ENCODE results near the gene CACNA1A.

The CACNA1A gene

DNA sequence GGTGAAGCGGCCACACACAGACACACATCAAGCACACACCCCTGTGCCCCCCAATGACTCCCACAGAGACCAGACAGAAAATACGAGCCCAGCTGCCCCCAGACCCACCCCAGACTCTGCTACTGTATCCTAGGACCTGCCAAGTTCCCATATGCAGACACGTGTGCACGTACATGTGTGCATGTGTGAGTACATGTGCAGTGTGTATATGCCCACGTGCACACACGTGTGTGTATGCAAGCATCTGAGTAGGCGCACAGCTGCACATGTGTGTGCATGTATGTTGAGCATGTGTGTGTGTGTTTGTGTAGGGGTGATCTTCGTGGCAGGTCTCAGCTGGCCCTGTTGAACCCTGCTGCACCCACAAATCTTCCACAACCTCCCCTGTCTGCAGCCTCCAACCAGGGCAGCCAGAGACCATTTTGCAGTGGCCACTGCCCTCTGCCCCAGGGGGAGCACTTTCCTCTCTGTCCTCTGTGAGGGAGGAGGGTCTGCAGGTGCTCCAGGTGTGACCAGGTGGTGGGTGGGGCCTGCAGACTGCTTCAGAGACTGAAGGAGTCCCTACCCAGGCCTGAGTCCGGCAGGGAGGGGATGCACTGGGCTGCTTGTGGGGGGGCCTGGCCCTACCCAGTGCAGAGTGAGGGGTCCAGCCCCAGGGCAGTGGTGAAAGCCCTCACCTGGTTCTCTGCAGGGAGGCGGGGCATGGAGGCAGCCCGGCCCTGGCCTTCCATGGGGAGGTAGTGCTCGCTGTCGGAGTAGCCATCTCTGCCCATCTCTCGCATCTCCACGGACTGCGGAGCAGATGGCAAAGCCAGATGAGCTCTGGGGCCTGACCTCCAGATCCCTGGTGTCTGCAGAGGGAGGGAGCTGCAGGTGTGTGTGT is 294.6 kb downstream of the CACNA1A start:
- no peak for DNase-seq (ENCODE audit: low read depth)
- no peak overlapping the region for H3K4me3 ChIP-seq (ENCODE audit: low read length)
- TF ChIP-seq, protein P1, sequence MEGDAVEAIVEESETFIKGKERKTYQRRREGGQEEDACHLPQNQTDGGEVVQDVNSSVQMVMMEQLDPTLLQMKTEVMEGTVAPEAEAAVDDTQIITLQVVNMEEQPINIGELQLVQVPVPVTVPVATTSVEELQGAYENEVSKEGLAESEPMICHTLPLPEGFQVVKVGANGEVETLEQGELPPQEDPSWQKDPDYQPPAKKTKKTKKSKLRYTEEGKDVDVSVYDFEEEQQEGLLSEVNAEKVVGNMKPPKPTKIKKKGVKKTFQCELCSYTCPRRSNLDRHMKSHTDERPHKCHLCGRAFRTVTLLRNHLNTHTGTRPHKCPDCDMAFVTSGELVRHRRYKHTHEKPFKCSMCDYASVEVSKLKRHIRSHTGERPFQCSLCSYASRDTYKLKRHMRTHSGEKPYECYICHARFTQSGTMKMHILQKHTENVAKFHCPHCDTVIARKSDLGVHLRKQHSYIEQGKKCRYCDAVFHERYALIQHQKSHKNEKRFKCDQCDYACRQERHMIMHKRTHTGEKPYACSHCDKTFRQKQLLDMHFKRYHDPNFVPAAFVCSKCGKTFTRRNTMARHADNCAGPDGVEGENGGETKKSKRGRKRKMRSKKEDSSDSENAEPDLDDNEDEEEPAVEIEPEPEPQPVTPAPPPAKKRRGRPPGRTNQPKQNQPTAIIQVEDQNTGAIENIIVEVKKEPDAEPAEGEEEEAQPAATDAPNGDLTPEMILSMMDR (conservative IDR thresholded peaks at IDR 0.05; ENCODE audit: low read depth, low read length), result no peak

DNA sequence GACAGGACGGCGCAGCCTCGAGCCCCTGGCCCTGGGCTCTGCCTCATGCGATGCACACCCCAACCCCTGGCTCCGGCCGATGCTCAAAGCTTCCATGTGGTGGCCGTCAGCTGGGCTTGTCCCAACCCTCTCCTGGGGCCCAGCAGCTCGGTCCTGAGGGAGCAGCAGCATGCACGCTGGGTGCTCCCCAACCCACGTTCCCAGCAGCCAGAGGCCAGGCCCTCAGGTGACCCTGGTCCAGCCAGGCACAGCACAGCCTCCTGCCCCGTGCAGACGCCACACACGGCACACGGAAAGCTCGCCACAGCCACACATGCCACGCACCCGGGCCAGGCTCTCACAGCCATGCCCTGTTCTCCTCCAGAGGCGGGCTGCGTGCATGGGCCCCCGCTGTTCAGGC is 295.3 kb downstream of the CACNA1A start:
- no peak overlapping the region for H3K4me3 ChIP-seq (ENCODE audit: low read length)
- no peak for DNase-seq (ENCODE audit: low read depth)
- TF ChIP-seq, protein P1 (conservative IDR thresholded peaks at IDR 0.05; ENCODE audit: low read depth, low read length), result no peak

DNA sequence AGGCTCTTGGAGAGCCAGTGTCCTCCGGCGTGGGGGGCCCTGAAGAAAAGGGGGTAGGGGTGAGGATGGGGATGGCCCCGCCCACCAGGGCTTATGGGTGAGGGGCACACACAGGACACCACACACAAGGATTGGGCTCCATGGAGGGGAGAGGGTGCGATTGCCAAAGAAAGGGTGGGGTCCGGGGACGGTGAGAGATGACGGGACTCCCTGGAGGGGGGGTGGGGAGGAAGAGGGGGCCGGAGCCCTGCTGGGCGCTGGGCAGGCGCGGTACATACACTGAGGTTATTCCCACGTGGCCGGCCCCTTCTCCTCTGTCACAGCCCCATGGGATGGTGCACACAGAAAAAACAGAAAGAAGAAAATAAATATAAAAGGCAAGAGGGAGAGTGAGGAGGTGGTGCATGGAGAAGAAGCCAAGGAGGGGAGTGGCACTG is 295.9 kb downstream of the CACNA1A start:
- no peak overlapping the region for H3K4me3 ChIP-seq (ENCODE audit: low read length)
- TF ChIP-seq, protein P1 (conservative IDR thresholded peaks at IDR 0.05; ENCODE audit: low read depth, low read length), result no peak
- DNase-seq (ENCODE audit: low read depth), result no peak

DNA sequence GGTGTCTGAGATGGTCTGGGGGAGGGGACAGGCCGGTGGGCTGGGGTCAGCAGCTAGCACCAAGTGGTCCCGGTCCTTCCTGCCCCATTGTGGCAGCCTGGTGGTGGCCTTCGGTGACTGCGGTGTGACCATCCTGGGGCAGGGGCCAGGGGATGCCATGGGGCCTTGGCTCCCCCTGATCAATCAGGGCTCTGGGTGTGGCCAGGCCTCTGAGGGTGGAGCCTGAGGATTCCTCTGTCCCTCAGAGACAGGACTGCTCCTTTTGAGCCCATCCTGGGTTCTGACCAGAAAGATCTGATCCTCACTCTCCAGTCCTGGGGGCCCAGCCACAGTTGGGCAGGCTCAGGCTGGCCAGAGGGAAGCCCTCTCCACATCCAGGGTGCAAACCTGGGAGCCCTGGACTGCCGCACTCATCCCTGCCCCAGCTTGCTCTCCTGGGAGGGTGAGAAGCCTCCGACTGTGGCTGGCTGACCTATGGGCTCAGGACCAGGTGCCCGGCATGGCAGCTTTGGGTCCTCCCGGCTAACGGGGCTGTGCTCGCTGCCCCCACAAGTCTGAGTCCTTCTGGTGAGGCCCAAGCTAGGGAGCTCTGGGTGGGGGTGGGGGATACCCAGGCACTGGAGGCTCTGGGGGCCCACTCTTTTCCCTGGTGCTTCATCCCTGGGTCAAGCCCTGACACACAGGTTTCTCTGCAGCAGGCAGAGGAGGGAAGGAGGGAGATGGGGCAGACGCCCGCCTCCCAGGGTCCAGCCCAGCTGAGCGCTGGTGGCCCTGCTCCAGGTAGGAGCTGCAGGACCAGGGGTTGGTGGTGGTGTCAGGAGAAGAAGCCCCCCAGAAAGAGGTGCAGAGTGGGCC is 296.6 kb downstream of the CACNA1A start:
- no peak overlapping the region for H3K4me3 ChIP-seq (ENCODE audit: low read length)
- TF ChIP-seq, protein P1 (conservative IDR thresholded peaks at IDR 0.05; ENCODE audit: low read depth, low read length), result no peak
- DNase-seq (ENCODE audit: low read depth), result no peak

- TF ChIP-seq, protein P1 (conservative IDR thresholded peaks at IDR 0.05; ENCODE audit: low read depth, low read length), result no peak
- H3K4me3 ChIP-seq (ENCODE audit: low read length), result no peak overlapping the region
- DNase-seq (ENCODE audit: low read depth), result no peak
These were observed 297.4 kb downstream of the CACNA1A start for GRCh38 chr19:13208672-13209483.

GRCh38 chr19:13207846-13208671 is 298.2 kb downstream of the CACNA1A start:
- DNase-seq (ENCODE audit: low read depth), result no peak
- TF ChIP-seq, protein P1 (conservative IDR thresholded peaks at IDR 0.05; ENCODE audit: low read depth, low read length), result no peak
- no peak overlapping the region for H3K4me3 ChIP-seq (ENCODE audit: low read length)

All from retinal pigment epithelial cell (primary cell).